ENCODE results near the gene TRABD.
"Not testable (repeated sequence)": the region's sequence is repeated elsewhere in the genome, so short reads cannot be mapped to it uniquely, and the experiment has no call there.

Gene TRABD

DNA sequence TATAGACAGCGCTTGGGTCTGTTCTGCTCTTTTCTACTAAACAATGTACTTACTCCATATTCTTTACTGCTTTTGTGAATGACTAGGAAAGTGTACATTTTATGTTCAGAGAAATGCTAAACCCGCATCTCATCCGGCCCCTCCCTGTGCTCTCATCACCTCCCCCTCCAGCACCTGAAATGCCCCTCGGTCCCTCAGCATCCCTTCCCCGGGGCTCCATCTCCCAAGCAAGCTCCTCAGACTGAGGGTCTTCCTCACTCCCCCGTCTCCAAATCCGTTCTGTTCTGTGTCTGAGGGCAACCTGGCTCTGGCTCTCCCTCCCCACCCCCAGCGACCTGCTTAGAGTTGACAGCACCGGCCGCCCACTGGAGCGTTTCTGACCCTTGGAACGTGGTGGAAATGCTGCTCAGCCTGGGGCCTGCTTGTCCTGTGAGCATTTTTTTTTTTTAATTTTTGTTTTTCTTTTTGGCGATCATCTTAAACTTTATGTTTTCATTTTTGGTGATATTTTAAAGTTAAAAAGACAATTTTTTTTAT is 16.5 kb downstream of the TRABD start:
- DNase-seq (ENCODE audit: low read depth) = no peak

- no peak for DNase-seq (ENCODE audit: low read depth)
These were observed 17.6 kb downstream of the TRABD start for GRCh38 chr22:50203288-50203687.

- DNase-seq (ENCODE audit: low read depth) = no peak
These were observed 18.9 kb downstream of the TRABD start for GRCh38 chr22:50204571-50204970.

GRCh38 chr22:50204998-50205397 is 19.3 kb downstream of the TRABD start:
- DNase-seq (ENCODE audit: low read depth) = not testable (repeated sequence)

GRCh38 chr22:50205781-50206569 is 20.3 kb downstream of the TRABD start:
- DNase-seq (ENCODE audit: low read depth) = no peak

GRCh38 chr22:50206599-50206998 is 20.9 kb downstream of the TRABD start:
- no peak for DNase-seq (ENCODE audit: low read depth)

GRCh38 chr22:50207383-50208140 is 21.8 kb downstream of the TRABD start:
- DNase-seq (ENCODE audit: low read depth) = no peak

DNA sequence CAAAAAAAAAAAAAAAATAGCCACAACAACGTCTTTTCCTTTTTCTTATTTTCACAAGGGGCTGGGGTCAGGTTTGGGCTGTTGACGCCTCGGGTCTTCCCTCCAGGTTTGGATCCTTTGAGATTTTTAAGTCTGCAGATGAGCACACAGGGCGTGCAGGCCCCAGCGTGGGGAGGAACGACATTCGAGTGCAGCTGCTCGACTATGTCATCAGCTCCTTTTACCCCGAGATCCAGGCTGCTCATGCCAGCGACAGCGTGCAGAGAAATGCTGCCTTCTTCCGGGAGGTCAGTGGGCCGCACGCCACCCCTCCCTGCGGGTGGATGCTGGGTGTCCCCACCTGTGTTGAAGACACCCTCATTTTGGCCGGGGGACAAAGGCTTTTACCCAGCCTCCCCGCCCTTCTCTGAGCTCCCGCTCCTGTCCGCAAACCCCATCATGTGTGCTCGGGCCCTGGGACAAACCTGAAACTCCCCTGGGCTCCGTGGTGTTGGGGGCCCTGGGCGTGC is 22.8 kb downstream of the TRABD start:
- no peak for DNase-seq (ENCODE audit: low read depth)

GRCh38 chr22:50208939-50209892 is 23.5 kb downstream of the TRABD start:
- no peak for DNase-seq (ENCODE audit: low read depth)

- DNase-seq (ENCODE audit: low read depth) = no peak
These were observed 24.2 kb downstream of the TRABD start for GRCh38 chr22:50209893-50210292.

DNA sequence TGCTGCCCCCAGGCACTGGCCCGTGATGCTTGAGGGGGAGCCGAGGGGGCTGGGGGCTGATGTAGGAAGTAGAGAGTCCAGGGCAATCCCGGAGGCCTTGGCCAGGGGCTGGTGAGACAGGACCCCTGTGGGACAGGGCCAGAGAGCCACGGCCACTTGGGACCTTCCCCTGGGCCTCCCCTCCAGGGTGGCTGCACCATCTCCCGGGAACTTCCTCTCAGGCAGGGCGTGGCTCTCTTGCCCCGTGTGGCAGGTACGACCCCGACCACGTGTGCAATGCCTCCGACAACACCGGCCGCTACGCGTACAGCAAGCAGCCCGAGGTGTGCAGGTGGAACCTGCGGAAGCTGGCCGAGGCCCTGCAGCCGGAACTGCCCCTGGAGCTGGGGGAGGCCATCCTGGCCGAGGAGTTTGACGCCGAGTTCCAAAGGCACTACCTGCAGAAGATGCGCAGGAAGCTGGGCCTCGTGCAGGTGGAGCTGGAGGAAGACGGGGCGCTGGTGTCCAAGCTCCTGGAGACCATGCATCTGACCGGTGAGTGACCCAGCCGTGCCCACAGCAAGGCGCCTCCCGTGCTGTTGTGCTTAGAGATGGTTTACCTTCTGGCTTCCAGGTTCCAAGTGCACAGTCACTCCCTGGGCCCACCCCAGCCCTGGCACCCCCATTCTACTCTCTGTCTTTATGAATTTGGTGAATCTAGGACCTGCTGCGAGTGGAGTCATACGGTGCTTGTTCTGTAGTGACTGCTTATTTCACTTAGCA is 24.8 kb downstream of the TRABD start:
- DNase-seq (ENCODE audit: low read depth) = no peak

DNA sequence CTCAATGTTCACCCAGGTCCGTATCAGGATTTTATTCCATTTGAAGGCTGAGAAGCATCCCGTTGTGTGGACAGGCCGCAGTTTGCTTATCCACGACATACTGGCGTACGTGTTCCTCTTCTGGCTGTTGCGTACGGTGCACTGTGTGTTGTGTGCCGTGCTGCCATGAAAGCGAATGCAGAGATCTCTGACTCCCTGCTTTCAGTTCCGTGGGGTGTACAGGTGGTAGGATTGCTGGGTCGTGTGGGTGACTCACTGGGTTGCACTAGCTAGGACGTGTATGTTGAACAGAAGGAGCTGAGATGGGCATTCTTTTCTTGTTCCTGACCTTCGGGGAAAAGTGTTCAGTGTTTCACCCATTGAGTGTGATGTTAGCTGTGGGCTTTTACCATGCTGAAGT is 25.4 kb downstream of the TRABD start:
- no peak for DNase-seq (ENCODE audit: low read depth)

- DNase-seq (ENCODE audit: low read depth) = no peak
These were observed 27.6 kb downstream of the TRABD start for GRCh38 chr22:50213263-50213662.

DNA sequence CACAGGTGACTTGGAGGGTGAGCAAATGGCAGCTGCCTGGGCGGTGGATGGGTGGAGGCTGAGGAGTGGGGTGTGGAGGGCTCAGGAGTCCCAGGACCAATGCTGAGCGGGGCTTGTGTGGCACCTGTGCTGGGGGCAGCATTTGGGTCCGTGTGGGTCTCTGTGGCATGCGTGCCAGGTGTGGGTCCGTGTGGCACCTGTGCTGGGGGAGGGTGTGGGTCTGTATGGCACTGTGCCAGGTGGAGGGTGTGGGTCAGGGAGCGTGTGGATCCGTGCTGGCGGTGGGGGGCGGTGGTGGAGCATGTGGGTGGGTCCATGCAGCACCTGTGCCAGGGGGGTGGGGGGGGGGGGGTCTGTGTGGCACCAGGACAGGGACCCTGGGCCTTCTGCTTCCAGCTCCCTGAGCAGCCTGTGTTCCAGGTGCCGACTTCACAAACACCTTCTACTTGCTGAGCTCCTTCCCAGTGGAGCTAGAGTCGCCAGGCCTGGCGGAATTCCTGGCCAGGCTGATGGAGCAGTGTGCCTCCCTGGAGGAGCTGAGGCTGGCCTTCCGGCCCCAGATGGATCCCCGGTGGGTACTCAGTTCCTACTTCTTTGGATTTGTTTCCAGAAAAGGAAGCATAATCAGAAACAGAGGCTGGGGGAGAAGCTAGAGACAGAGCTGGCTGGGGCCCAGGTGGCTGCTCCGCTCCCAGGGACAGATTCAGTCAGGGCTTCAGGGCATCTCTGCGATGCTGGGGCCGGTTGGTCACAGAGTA is 29.8 kb downstream of the TRABD start:
- DNase-seq (ENCODE audit: low read depth) = no peak

DNA sequence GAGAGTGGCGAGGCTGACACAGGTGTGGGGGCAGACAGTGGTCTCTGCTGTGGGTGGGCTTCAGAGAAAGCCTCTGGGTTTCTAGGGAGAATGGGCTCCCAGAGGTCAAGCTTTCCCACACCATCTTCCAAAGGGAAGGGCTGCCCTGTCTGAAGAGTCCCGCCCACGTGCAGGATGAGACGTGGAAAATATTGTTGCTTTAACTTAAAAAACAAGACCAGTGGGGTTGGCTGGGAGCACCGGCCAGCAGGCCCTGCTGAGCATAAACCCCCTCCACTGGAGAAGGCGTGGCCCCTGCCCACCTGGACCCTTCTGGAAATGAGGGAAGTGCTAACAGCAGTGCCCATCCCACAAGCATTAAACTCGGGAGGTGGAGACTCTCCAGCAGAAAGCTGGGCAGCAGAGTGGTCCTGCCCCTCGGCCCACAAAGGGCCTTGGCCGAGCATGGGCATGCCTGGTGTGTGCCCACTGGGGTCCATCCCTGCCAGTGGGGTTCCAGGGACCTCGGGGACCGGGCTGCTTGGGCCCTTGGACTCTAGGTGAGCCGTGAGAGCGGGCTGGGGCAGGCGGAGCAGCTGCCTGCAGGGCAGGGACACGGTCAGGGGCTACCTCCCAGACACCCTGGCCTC is 30.5 kb downstream of the TRABD start:
- DNase-seq (ENCODE audit: low read depth) = no peak

- no peak for DNase-seq (ENCODE audit: low read depth)
These were observed 31.2 kb downstream of the TRABD start for GRCh38 chr22:50216684-50217520.

- no peak for DNase-seq (ENCODE audit: low read depth)
These were observed 31.9 kb downstream of the TRABD start for GRCh38 chr22:50217543-50218152.
